PC-9 (cell line): ENCODE results near the gene MTHFD1L.

ENCODE experiments used
- EZH2 ChIP-seq: fragments of 200-600 bp; sonication (generic); IDR thresholded peaks from 2 replicates; pipeline ENCODE4 v1.8.0; 2017; ENCODE audit warnings: antibody characterized with exemption, low read depth
- TF ChIP-seq, protein P1 (sequence below): fragments of 200-600 bp; sonication (generic); conservative IDR thresholded peaks from 2 replicates; pipeline ENCODE4 v1.6.1; 2017; ENCODE audit warnings: mixed run types, antibody characterized with exemption, mild to moderate bottlenecking, moderate library complexity

DNA sequence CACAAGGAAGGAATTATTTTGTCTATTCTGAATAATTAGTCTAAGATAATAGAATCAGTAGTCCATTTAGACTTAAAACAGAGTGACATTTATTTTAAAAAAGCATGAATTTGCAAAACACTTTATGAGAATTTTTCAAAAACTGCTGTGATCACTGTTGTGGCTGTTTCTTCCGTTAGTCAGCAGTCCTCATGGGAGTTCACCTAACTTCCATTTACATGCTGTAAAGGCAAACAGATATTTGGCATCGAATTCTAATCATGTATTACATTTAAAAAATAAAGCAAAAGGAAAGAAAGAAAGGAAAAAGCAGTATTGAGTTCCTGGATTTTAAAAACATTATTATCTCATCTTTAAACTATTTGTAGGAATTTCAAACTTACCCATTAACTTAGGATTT, 111.8 kb downstream of the MTHFD1L start:
- TF ChIP-seq, protein P1, sequence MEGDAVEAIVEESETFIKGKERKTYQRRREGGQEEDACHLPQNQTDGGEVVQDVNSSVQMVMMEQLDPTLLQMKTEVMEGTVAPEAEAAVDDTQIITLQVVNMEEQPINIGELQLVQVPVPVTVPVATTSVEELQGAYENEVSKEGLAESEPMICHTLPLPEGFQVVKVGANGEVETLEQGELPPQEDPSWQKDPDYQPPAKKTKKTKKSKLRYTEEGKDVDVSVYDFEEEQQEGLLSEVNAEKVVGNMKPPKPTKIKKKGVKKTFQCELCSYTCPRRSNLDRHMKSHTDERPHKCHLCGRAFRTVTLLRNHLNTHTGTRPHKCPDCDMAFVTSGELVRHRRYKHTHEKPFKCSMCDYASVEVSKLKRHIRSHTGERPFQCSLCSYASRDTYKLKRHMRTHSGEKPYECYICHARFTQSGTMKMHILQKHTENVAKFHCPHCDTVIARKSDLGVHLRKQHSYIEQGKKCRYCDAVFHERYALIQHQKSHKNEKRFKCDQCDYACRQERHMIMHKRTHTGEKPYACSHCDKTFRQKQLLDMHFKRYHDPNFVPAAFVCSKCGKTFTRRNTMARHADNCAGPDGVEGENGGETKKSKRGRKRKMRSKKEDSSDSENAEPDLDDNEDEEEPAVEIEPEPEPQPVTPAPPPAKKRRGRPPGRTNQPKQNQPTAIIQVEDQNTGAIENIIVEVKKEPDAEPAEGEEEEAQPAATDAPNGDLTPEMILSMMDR = no peak
- no peak for TF ChIP-seq EZH2
